ENCODE data around the gene TNFAIP8L3. TPM values are rescaled to one million over a fixed set of nuclear protein-coding genes. Genes with fewer than 3 reads are reported as not detected.
"Not testable (repeated sequence)": the region's sequence is repeated elsewhere in the genome, so short reads cannot be mapped to it uniquely, and the experiment has no call there.

TNFAIP8L3 gene
- total and polyA plus RNA-seq, 2 of the 4 experiments (the other 2 are of a cell fraction): 0.29 to 0.90 TPM

DNA sequence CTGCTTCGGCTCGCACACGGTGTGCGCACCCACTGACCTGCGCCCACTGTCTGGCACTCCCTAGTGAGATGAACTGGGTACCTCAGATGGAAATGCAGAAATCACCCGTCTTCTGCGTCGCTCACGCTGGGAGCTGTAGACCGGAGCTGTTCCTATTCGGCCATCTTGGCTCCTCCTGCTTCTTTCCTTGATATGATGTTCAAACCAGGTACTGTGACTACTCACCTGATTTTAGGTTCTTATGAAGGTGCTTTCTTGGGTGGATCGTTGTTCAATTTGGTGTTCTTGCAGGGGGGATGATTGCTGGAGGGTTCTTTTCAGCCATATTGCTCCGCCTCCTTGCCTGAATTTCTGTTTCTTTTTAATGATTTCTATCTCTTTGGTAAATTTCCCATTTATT lies 57.2 kb downstream of the TNFAIP8L3 start:
- H3K9me3 ChIP-seq (ENCODE audit: control insufficient read depth, insufficient read depth, low read length); H2AK5ac ChIP-seq (ENCODE audit: low read depth, low read length); H2BK120ac ChIP-seq (ENCODE audit: low read depth, low read length); H2BK20ac ChIP-seq (ENCODE audit: low read depth, low read length); H2BK15ac ChIP-seq (ENCODE audit: low read depth, low read length); H4K91ac ChIP-seq (ENCODE audit: insufficient read depth, low read depth, low read length); H3K9ac ChIP-seq (ENCODE audit: low read depth, low read length); BruUV-seq (replicated peaks); H3K27ac ChIP-seq (ENCODE audit: insufficient read depth, low read length); H3K9me1 ChIP-seq (ENCODE audit: insufficient read depth, low read length); H3K14ac ChIP-seq (replicated peaks; ENCODE audit: low read depth, low read length); H3K4me1 ChIP-seq (ENCODE audit: control insufficient read depth, insufficient read depth, low read length); in situ Hi-C loops (cut with MboI; ENCODE audit: low sequenced_read_pairs); CTCF ChIA-PET; H3K4ac ChIP-seq (ENCODE audit: low read depth, low read length); H4K8ac ChIP-seq (ENCODE audit: low read depth in 2 of 2, low read length in 2 of 2); H3K4me2 ChIP-seq (ENCODE audit: low read depth, low read length); H2BK5ac ChIP-seq (ENCODE audit: low read depth, low read length, poor library complexity, severe bottlenecking); dilution Hi-C loops (cut with HindIII; ENCODE audit: low sequenced_read_pairs, unreplicated experiment); H3K23ac ChIP-seq (ENCODE audit: low read depth, low read length); H4K5ac ChIP-seq (ENCODE audit: low read depth, low read length); DNase-seq; ATAC-seq (ENCODE audit: low read depth); POLR2A ChIA-PET (ENCODE audit: unreplicated experiment); H3K4me3 ChIP-seq (ENCODE audit: insufficient read depth, low read depth, low read length); H3K18ac ChIP-seq (ENCODE audit: low read depth, low read length); H2AK9ac ChIP-seq (replicated peaks; ENCODE audit: low read depth, low read length, poor library complexity); H3K36me3 ChIP-seq (ENCODE audit: control insufficient read depth, insufficient read depth, low read length); H3K56ac ChIP-seq (ENCODE audit: extremely low read depth, insufficient read depth, low read length); H2AFZ ChIP-seq (replicated peaks; ENCODE audit: low read length, poor library complexity); H3K27me3 ChIP-seq (ENCODE audit: control insufficient read depth, insufficient read depth, low read length); intact Hi-C loops (cut with micrococcal nuclease); H3K79me1 ChIP-seq (ENCODE audit: low read depth in 1 of 2, low read length in 2 of 2); H4K20me1 ChIP-seq (ENCODE audit: insufficient read depth, low read length): not testable (repeated sequence)
- WGBS, 2 experiments (ENCODE audit: extremely low coverage in 2 of 2, insufficient read length in 1 of 2): 93% methylated on average over 5 of the region's 13 CpGs; no CpG with 5 or more reads in 1 of the 2 experiments
